ENCODE results near the gene MAP3K5. TPM values are rescaled to one million over a fixed set of nuclear protein-coding genes. Genes with fewer than 3 reads are reported as not detected.

Gene MAP3K5
- total RNA-seq, 1 donor from 2014 or later, result 5.7 TPM

DNA sequence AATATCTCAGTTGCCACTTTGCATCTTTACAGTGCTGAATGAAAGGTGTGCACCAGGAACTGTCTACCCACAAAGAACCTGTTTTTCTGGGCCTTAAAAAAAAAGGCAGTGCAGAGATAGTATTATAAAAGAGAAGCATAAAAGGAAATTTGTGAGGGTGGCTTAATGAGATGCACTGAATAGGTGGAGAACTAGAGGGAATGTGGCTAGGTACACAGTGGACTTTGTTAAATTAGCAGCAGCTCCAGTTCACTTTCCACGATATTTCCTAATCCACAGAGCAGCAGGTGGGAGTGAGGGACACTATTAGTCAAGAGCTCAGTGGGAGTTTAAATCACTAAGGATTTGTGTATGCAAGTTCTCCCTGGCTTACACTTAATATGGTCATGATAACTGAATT lies 280.9 kb downstream of the MAP3K5 start:
- no peak for DNase-seq (ENCODE audit: low read depth)
- Histone ChIP-seq H3K27me3 (ENCODE audit: control insufficient read depth, insufficient read depth, low read length) (no peaks in the 10 kb centered on the region), H3K4me3 (ENCODE audit: low read depth, low read length) (no peak overlapping the region), H3K36me3 (ENCODE audit: control insufficient read depth, insufficient read depth, low read length) (no peaks in the 10 kb centered on the region)
- TF ChIP-seq CTCF (IDR thresholded peaks at IDR 0.05; ENCODE audit: insufficient read depth, low read length, poor library complexity, severe bottlenecking), result no peak

- Histone ChIP-seq H3K36me3 (ENCODE audit: control insufficient read depth, insufficient read depth, low read length) (no peaks in the 10 kb centered on the region), H3K27me3 (ENCODE audit: control insufficient read depth, insufficient read depth, low read length) (no peaks in the 10 kb centered on the region), H3K4me3 (ENCODE audit: low read depth, low read length) (no peak overlapping the region)
- TF ChIP-seq CTCF (IDR thresholded peaks at IDR 0.05; ENCODE audit: insufficient read depth, low read length, poor library complexity, severe bottlenecking), result no peak
- DNase-seq (ENCODE audit: low read depth), result no peak
Measured at GRCh38 chr6:136510782-136511181, 281.5 kb downstream of the MAP3K5 start.

GRCh38 chr6:136510299-136510698 lies 282.0 kb downstream of the MAP3K5 start:
- TF ChIP-seq CTCF (IDR thresholded peaks at IDR 0.05; ENCODE audit: insufficient read depth, low read length, poor library complexity, severe bottlenecking), result no peak
- Histone ChIP-seq H3K27me3 (ENCODE audit: control insufficient read depth, insufficient read depth, low read length) (no peaks in the 10 kb centered on the region), H3K36me3 (ENCODE audit: control insufficient read depth, insufficient read depth, low read length) (no peaks in the 10 kb centered on the region), H3K4me3 (ENCODE audit: low read depth, low read length) (no peak overlapping the region)
- no peak for DNase-seq (ENCODE audit: low read depth)

GRCh38 chr6:136508725-136509392 lies 283.4 kb downstream of the MAP3K5 start:
- no peak for TF ChIP-seq CTCF (IDR thresholded peaks at IDR 0.05; ENCODE audit: insufficient read depth, low read length, poor library complexity, severe bottlenecking)
- Histone ChIP-seq H3K36me3 (ENCODE audit: control insufficient read depth, insufficient read depth, low read length) (no peaks in the 10 kb centered on the region), H3K4me3 (ENCODE audit: low read depth, low read length) (no peak overlapping the region), H3K27me3 (ENCODE audit: control insufficient read depth, insufficient read depth, low read length) (no peaks in the 10 kb centered on the region)
- DNase-seq (ENCODE audit: low read depth), result peak; percentile 39

Other genes starting within 250 kb of the MAP3K5 start
- gene MAP7, start 242.1 kb downstream of the MAP3K5 start, total RNA-seq, result 16.0 and 17.6 TPM in 2 replicates
- 11.9 and 17.8 TPM in 2 replicates for gene PEX7, start 30.1 kb upstream of the MAP3K5 start, total RNA-seq
- not detected in 2 replicates for gene SLC35D3, start 129.8 kb upstream of the MAP3K5 start, total RNA-seq

Measured in kidney epithelial cell (primary cell).